PC-9 (cell line): ENCODE measurements around the gene WDR48. TPM values are rescaled to one million over a fixed set of nuclear protein-coding genes. Genes with fewer than 3 reads are reported as not detected.

Source experiments
- BruUV-seq: library from RNA; stranded (reverse); fragments of 400-500 nt; replicated peaks from 2 replicates; lab custom pipeline; 2021; lab: Mats Ljungman, UMichigan
- CTCF ChIA-PET: fragments of 300-600 bp; sonication (Branson Sonifier 250); formaldehyde crosslinking; loops from one replicate; lab custom pipeline; 2022; ENCODE audit warnings: antibody characterized with exemption; lab: Charles Lee
- POLR2A ChIA-PET: fragments of 300-600 bp; sonication (Branson Sonifier 250); formaldehyde crosslinking; loops from one replicate; lab custom pipeline; 2022; ENCODE audit warnings: antibody characterized with exemption; ENCODE audit not compliant: unreplicated experiment; lab: Charles Lee
- DNase-seq, 2 experiments: peaks; one replicate each; pipeline versions ENCODE4 v3.0.0 to v3.0.0-alpha.2; 2015 to 2022; ENCODE audit warnings: mixed read lengths in 1 of 2
- H2AFZ ChIP-seq: fragments of 200-600 bp; sonication (generic); 2 replicates; pipeline ENCODE4 v1.8.1; 2017; ENCODE audit warnings: antibody characterized with exemption
- H3F3A ChIP-seq: fragments of 200-600 bp; sonication (generic); 2 replicates; pipeline ENCODE4 v1.8.1; 2017; ENCODE audit warnings: antibody characterized with exemption, mild to moderate bottlenecking, low read depth; ENCODE audit not compliant: insufficient read depth
- H3K27ac ChIP-seq: fragments of 200-600 bp; sonication (generic); 2 replicates; pipeline ENCODE4 v1.6.1; 2016; ENCODE audit warnings: mixed run types
- H3K27me3 ChIP-seq: fragments of 200-600 bp; sonication (generic); 2 replicates; pipeline ENCODE4 v1.6.1; 2016; ENCODE audit warnings: low read depth, mixed run types; ENCODE audit not compliant: insufficient read depth
- H3K36me3 ChIP-seq: fragments of 200-600 bp; sonication (generic); 2 replicates; pipeline ENCODE4 v1.6.1; 2016; ENCODE audit warnings: low read depth, mixed run types
- H3K4me1 ChIP-seq: fragments of 200-600 bp; sonication (generic); replicated peaks from 2 replicates; pipeline ENCODE4 v1.6.1; 2016; ENCODE audit warnings: mixed run types; ENCODE audit not compliant: insufficient read depth
- H3K4me2 ChIP-seq: fragments of 200-600 bp; sonication (generic); 2 replicates; pipeline ENCODE4 v1.6.1; 2017; ENCODE audit warnings: mixed run types
- H3K4me3 ChIP-seq: fragments of 200-600 bp; sonication (generic); 2 replicates; pipeline ENCODE4 v1.6.1; 2016; ENCODE audit warnings: mixed run types
- H3K79me2 ChIP-seq: fragments of 200-600 bp; sonication (generic); 2 replicates; pipeline ENCODE4 v1.6.1; 2017; ENCODE audit warnings: low read depth, mixed run types
- H3K9me2 ChIP-seq: fragments of 200-600 bp; sonication (generic); 2 replicates; pipeline ENCODE4 v1.8.1; 2017; ENCODE audit warnings: mild to moderate bottlenecking; ENCODE audit not compliant: insufficient read depth
- H3K9me3 ChIP-seq: fragments of 200-600 bp; sonication (generic); 2 replicates; pipeline ENCODE4 v1.8.1; 2016; ENCODE audit warnings: low read depth; ENCODE audit not compliant: insufficient read depth
- H4K20me1 ChIP-seq: fragments of 200-600 bp; sonication (generic); 2 replicates; pipeline ENCODE4 v1.8.1; 2017; ENCODE audit not compliant: insufficient read depth
- EZH2 ChIP-seq: fragments of 200-600 bp; sonication (generic); IDR thresholded peaks from 2 replicates; pipeline ENCODE4 v1.8.0; 2017; ENCODE audit warnings: antibody characterized with exemption, low read depth
- intact Hi-C: fragments of 100-400 bp; cut with micrococcal nuclease; formaldehyde crosslinking; loops from one replicate; pipeline ENCODE4 v1.10.0; 2022; ENCODE audit not compliant: unreplicated experiment
- total RNA-seq: library from RNA; stranded (reverse); gene quantifications from 2 replicates; pipeline ENCODE4 v1.2.3, GENCODE V29; 2021
- TF ChIP-seq, protein P1 (sequence below): fragments of 200-600 bp; sonication (generic); conservative IDR thresholded peaks from 2 replicates; pipeline ENCODE4 v1.6.1; 2017; ENCODE audit warnings: mixed run types, antibody characterized with exemption, mild to moderate bottlenecking, moderate library complexity

The WDR48 gene
- total RNA-seq, 1 experiment from 2014 or later = 31.2 TPM

DNA sequence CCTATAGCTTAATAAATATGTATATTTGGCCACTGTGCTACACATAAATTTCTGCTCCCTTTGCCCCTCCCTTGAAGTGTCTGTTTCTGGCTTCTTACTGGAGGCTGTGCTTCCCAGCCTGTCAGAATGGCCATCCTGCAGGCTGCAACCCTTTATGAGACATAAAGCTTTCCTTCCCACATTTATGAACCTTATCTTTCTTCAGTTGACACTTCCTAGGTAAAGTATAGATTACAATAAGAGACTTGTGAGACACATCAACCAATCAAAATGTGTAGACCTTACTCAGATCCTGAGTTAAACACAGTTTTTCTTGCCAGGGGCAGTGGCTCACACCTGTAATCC, 29.6 kb upstream of the WDR48 start:
- POLR2A ChIA-PET = no interaction called here
- CTCF ChIA-PET = no interaction called here
- Histone ChIP-seq H3K79me2 (no peaks in the 10 kb centered on the region), H3K4me2 (no peak overlapping the region), H3K9me2 (no peaks in the 10 kb centered on the region), H3K4me3 (no peak overlapping the region), H3F3A (no peaks in the 10 kb centered on the region), H3K4me1 (no peaks in the 10 kb centered on the region), H2AFZ (no peak overlapping the region), H3K27ac (no peak overlapping the region), H3K27me3 (peaks cover 26% of the 10 kb centered on the region; the same call in 1 of the 2 replicates), H4K20me1 (no peaks in the 10 kb centered on the region), H3K9me3 (no peaks in the 10 kb centered on the region), H3K36me3 (no peaks in the 10 kb centered on the region)
- no peak for DNase-seq
- no TSS peak for BruUV-seq
- intact Hi-C loops = no loop called here
- TF ChIP-seq, protein P1, sequence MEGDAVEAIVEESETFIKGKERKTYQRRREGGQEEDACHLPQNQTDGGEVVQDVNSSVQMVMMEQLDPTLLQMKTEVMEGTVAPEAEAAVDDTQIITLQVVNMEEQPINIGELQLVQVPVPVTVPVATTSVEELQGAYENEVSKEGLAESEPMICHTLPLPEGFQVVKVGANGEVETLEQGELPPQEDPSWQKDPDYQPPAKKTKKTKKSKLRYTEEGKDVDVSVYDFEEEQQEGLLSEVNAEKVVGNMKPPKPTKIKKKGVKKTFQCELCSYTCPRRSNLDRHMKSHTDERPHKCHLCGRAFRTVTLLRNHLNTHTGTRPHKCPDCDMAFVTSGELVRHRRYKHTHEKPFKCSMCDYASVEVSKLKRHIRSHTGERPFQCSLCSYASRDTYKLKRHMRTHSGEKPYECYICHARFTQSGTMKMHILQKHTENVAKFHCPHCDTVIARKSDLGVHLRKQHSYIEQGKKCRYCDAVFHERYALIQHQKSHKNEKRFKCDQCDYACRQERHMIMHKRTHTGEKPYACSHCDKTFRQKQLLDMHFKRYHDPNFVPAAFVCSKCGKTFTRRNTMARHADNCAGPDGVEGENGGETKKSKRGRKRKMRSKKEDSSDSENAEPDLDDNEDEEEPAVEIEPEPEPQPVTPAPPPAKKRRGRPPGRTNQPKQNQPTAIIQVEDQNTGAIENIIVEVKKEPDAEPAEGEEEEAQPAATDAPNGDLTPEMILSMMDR = no peak
- no peak for TF ChIP-seq EZH2

- H3F3A ChIP-seq = no peaks in the 10 kb centered on the region
- H3K4me3 ChIP-seq = no peak overlapping the region
- no peak for TF ChIP-seq EZH2
- TF ChIP-seq, protein P1 = no peak
- peaks cover 30% of the 10 kb centered on the region; the same call in 1 of the 2 replicates for H3K27me3 ChIP-seq
- BruUV-seq = no TSS peak
- no peaks in the 10 kb centered on the region for H4K20me1 ChIP-seq
- H3K36me3 ChIP-seq = no peaks in the 10 kb centered on the region
- POLR2A ChIA-PET = no interaction called here
- no peak overlapping the region for H3K4me2 ChIP-seq
- CTCF ChIA-PET = no interaction called here
- no peaks in the 10 kb centered on the region for H3K9me2 ChIP-seq
- DNase-seq = no peak
- H3K27ac ChIP-seq = no peak overlapping the region
- H3K4me1 ChIP-seq = no peaks in the 10 kb centered on the region
- no peaks in the 10 kb centered on the region for H3K9me3 ChIP-seq
- H2AFZ ChIP-seq = no peak overlapping the region
- H3K79me2 ChIP-seq = no peaks in the 10 kb centered on the region
- intact Hi-C loops = no loop called here
Observed at GRCh38 chr3:39024497-39024896, 27.3 kb upstream of the WDR48 start.

DNA sequence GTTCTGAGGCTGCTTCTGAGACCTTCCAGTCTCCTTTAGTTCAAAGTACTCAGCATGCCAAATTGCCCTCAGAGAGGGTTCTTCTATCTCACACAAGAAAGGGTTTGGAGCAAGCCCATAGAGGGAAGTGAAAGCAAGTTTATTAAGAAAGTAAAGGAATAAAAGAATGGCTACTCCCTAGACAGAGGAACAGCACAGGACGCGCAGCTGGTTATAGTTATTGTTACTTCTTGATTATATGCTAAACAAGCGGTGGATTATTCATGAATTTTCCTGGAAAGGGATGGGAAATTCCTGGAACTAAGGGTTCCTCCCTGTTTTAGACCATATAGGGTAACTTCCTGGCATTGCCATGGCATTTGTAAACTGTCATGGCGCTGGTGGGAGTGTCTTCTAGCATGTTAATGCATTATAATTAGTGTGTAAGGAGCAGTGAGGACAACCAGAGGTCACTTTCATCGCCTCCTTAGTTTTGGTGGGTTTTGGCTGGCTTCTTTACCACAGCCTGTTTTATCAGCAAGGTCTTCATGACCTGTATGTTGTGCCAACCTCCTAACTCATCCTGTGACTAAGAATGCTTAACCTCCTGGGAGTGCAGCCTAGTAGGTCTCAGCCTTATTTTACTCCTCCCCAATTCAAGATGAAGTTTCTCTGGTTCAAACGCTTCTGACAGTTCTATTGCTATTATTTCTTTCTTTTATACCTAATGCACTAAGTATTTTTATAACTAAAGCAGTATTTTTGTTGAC, 26.4 kb upstream of the WDR48 start:
- Histone ChIP-seq H3K79me2 (no peaks in the 10 kb centered on the region), H3K27ac (no peak overlapping the region), H3K9me3 (no peaks in the 10 kb centered on the region), H2AFZ (no peak overlapping the region), H3K4me2 (no peak overlapping the region), H3K27me3 (peaks cover 29% of the 10 kb centered on the region; the same call in 1 of the 2 replicates), H4K20me1 (no peaks in the 10 kb centered on the region), H3K4me3 (no peak overlapping the region), H3F3A (no peaks in the 10 kb centered on the region), H3K9me2 (no peaks in the 10 kb centered on the region), H3K4me1 (no peaks in the 10 kb centered on the region), H3K36me3 (no peaks in the 10 kb centered on the region)
- ChIA-PET CTCF (no interaction called here), POLR2A (no interaction called here)
- TF ChIP-seq, protein P1 = no peak
- no peak for TF ChIP-seq EZH2
- no peak for DNase-seq
- intact Hi-C loops = no loop called here
- no TSS peak for BruUV-seq
